Stimulated activated CD4-positive, alpha-beta T cell treated with anti-CD3 and anti-CD28 coated beads, Interleukin-2, amount 100 ng/mL, for 4 hours (primary cell): ENCODE data around the gene MIXL1.
"Not testable (repeated sequence)": the region's sequence is repeated elsewhere in the genome, so short reads cannot be mapped to it uniquely, and the experiment has no call there.

Experiments used
- DNase-seq: peaks from one replicate; pipeline ENCODE4 v3.0.0-alpha.2; 2020; ENCODE audit warnings: low read depth

The MIXL1 gene

GRCh38 chr1:226223157-226223785, at the start of gene MIXL1:
Gene MIXL1 (plus strand): TSS chr1:226223664. CDS start chr1:226223682, 18 bp downstream.
- DNase-seq: no peak

GRCh38 chr1:226176870-226177269, 46.6 kb upstream of the MIXL1 start:
- DNase-seq: no peak

- no peak for DNase-seq
These were observed 41.3 kb upstream of the MIXL1 start for GRCh38 chr1:226181996-226182714.

- no peak for DNase-seq
These were observed 38.1 kb upstream of the MIXL1 start for GRCh38 chr1:226185141-226186036.

GRCh38 chr1:226186124-226187018, 37.1 kb upstream of the MIXL1 start, which contains the start of gene ACBD3:
Gene ACBD3 (minus strand): TSS chr1:226186741. CDS start chr1:226186675, 66 bp downstream.
- peak; percentile 76 for DNase-seq

GRCh38 chr1:226187019-226187322, 36.5 kb upstream of the MIXL1 start:
- DNase-seq: no peak

- no peak for DNase-seq
These were observed 36.1 kb upstream of the MIXL1 start for GRCh38 chr1:226187380-226187779.

- no peak for DNase-seq
These were observed 28.3 kb upstream of the MIXL1 start for GRCh38 chr1:226195144-226195543.

GRCh38 chr1:226199971-226200370, 23.5 kb upstream of the MIXL1 start:
- no peak for DNase-seq

GRCh38 chr1:226201029-226201593, 22.4 kb upstream of the MIXL1 start:
- DNase-seq: no peak

- no peak for DNase-seq
These were observed 21.2 kb upstream of the MIXL1 start for GRCh38 chr1:226202246-226202645.

GRCh38 chr1:226202666-226203065, 20.8 kb upstream of the MIXL1 start:
- DNase-seq: not testable (repeated sequence)

- no peak for DNase-seq
These were observed 20.2 kb upstream of the MIXL1 start for GRCh38 chr1:226203240-226203639.

GRCh38 chr1:226203655-226204054, 19.8 kb upstream of the MIXL1 start:
- no peak for DNase-seq

- no peak for DNase-seq
These were observed 19.3 kb upstream of the MIXL1 start for GRCh38 chr1:226204198-226204597.

GRCh38 chr1:226207048-226207447, 16.4 kb upstream of the MIXL1 start:
- DNase-seq: no peak

- DNase-seq: no peak
These were observed 14.0 kb upstream of the MIXL1 start for GRCh38 chr1:226209307-226210059.

GRCh38 chr1:226210571-226211176, 12.8 kb upstream of the MIXL1 start:
- no peak for DNase-seq

GRCh38 chr1:226211181-226211821, 12.2 kb upstream of the MIXL1 start:
- no peak for DNase-seq

GRCh38 chr1:226212545-226212944, 10.9 kb upstream of the MIXL1 start:
- DNase-seq: no peak
